Vagina (tissue), 2 donors: Measurements from ENCODE around the gene FXN. TPM values are rescaled to one million over a fixed set of nuclear protein-coding genes. Genes with fewer than 3 reads are reported as not detected.

ENCODE experiments used
- DNase-seq, 2 donors: peaks; one replicate each; pipeline ENCODE4 v3.0.0-alpha.2; 2017; ENCODE audit errors: extremely low spot score in 2 of 2
- H3K27ac ChIP-seq: fragments of 200-600 bp; sonication (generic); one replicate; pipeline ENCODE4 v1.5.1; 2019
- H3K27me3 ChIP-seq: fragments of 200-600 bp; sonication (generic); one replicate; pipeline ENCODE4 v1.5.1; 2019
- H3K36me3 ChIP-seq, 2 donors: fragments of 200-600 bp; sonication (generic); one replicate each; pipeline ENCODE4 v1.5.1; 2017 to 2019
- H3K4me1 ChIP-seq: fragments of 200-600 bp; sonication (generic); one replicate; pipeline ENCODE4 v1.5.1; 2019
- H3K4me3 ChIP-seq, 2 donors: fragments of 200-600 bp; sonication (generic); 1 replicate in 1 of 2; 2 replicates in 1 of 2; pipeline ENCODE4 v1.5.1; 2016 to 2019
- H3K9me3 ChIP-seq: fragments of 200-600 bp; sonication (generic); one replicate; pipeline ENCODE4 v1.5.1; 2019
- POLR2A ChIP-seq, 2 donors: fragments of 450-650 bp; IDR thresholded peaks; one replicate each; pipeline ENCODE4 v1.6.1; 2017; ENCODE audit warnings: antibody characterized with exemption in 2 of 2, mild to moderate bottlenecking in 2 of 2, moderate library complexity in 2 of 2
- POLR2AphosphoS5 ChIP-seq, 2 donors: sonication (generic); formaldehyde crosslinking; IDR thresholded peaks; one replicate each; pipeline ENCODE4 v1.9.0; 2017; ENCODE audit warnings: antibody characterized with exemption in 2 of 2, mild to moderate bottlenecking in 2 of 2, low read depth in 1 of 2; ENCODE audit not compliant: insufficient read depth in 1 of 2
- intact Hi-C: fragments of 100-400 bp; cut with DNase I; formaldehyde crosslinking; loops from one replicate; pipeline ENCODE4 v1.15.1; 2023
- total RNA-seq: library from RNA; depleted of rRNA; stranded (reverse); fragments of >200 nt; gene quantifications from one replicate; pipeline ENCODE4 v1.2.3, GENCODE V29; 2016
- TF ChIP-seq, protein P1 (sequence below), 3 experiments: fragments of 450-650 bp in 2 of 3; fragments of 200-600 bp in 1 of 3; sonication (generic) in 1 of 3; IDR thresholded peaks; one replicate each; pipeline ENCODE4 v1.5.1; 2017 to 2019; ENCODE audit warnings: antibody characterized with exemption in 3 of 3, mild to moderate bottlenecking in 2 of 3, moderate library complexity in 2 of 3

FXN gene
- total RNA-seq, 1 donor from 2014 or later = 11.8 TPM

DNA sequence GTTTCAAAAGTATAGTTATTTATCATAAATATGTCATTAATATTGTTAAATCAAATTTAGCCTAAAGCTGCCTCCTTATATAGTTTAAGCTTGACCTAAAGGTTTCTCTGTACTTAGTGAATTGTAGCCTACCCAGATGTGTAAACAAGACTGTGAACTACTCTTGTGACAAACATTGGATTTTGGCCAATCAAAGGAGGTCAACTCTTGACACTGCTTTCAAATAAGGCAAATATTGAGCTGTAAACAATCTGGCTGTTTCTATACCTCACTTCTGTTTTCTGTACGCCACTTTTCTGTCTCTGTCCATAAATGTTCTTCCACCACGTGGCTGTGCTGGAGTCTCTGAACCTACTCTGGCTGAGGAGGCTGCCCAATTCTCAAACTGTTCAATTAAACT is 51.2 kb downstream of the FXN start:
- H3K4me3 ChIP-seq = no peak overlapping the region
- no peak overlapping the region for H3K27ac ChIP-seq
- H3K4me1 ChIP-seq = peaks cover 7% of the 10 kb centered on the region
- no peaks in the 10 kb centered on the region for H3K9me3 ChIP-seq
- TF ChIP-seq POLR2A (IDR thresholded peaks at IDR 0.05) (no peak), POLR2AphosphoS5 (IDR thresholded peaks at IDR 0.05; ENCODE audit: insufficient read depth in 1 of 2, low read depth in 1 of 2) (no peak)
- TF ChIP-seq, protein P1, sequence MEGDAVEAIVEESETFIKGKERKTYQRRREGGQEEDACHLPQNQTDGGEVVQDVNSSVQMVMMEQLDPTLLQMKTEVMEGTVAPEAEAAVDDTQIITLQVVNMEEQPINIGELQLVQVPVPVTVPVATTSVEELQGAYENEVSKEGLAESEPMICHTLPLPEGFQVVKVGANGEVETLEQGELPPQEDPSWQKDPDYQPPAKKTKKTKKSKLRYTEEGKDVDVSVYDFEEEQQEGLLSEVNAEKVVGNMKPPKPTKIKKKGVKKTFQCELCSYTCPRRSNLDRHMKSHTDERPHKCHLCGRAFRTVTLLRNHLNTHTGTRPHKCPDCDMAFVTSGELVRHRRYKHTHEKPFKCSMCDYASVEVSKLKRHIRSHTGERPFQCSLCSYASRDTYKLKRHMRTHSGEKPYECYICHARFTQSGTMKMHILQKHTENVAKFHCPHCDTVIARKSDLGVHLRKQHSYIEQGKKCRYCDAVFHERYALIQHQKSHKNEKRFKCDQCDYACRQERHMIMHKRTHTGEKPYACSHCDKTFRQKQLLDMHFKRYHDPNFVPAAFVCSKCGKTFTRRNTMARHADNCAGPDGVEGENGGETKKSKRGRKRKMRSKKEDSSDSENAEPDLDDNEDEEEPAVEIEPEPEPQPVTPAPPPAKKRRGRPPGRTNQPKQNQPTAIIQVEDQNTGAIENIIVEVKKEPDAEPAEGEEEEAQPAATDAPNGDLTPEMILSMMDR (IDR thresholded peaks at IDR 0.05) = no peak
- no peak for DNase-seq
- H3K27me3 ChIP-seq = no peaks in the 10 kb centered on the region
- no peaks in the 10 kb centered on the region for H3K36me3 ChIP-seq
- intact Hi-C loops = no loop called here

DNA sequence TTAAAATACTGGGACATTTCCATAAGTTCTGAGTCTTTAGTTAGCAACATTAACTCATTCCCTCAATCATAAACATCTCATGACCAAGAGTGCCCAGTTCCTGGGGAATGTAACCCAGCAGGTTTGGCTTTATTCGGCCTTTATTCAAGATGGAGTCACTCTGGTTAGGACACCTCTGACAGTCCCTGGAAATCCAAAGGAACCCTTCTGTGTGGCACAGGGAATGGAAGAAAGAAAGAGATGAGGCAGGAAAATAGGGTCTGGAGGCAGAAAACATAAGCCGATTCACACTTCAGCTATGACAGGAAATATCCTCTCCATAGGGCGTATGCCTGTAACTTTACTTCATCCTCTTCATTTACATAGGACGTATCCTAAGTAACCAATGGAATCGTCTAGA is 53.5 kb downstream of the FXN start:
- Histone ChIP-seq H3K4me3 (no peak overlapping the region), H3K27ac (no peak overlapping the region), H3K36me3 (no peaks in the 10 kb centered on the region), H3K4me1 (peaks cover 7% of the 10 kb centered on the region), H3K9me3 (no peaks in the 10 kb centered on the region), H3K27me3 (no peaks in the 10 kb centered on the region)
- intact Hi-C loops = no loop called here
- TF ChIP-seq POLR2AphosphoS5 (IDR thresholded peaks at IDR 0.05; ENCODE audit: insufficient read depth in 1 of 2, low read depth in 1 of 2) (no peak), POLR2A (IDR thresholded peaks at IDR 0.05) (no peak)
- TF ChIP-seq, protein P1 (IDR thresholded peaks at IDR 0.05) = no peak
- DNase-seq = no peak

DNA sequence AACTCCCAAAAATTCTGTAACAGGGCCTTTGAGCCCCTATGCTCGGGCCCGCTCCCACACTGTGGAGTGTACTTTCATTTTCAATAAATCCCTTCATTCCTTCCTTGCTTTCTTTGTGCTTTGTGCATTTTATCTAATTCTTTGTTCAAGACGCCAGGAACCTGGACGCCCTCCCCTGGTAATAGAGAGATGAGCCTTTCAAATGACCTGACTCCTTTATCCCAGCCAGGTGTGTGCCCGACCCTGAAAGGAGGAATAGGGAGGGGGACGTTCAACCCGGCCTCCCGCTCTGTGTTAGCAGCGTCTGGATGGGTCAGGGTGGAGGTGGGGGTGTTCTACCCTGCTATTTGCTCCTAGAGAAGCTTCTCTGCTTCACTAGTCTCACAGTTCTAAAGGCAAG is 53.9 kb downstream of the FXN start:
- no peaks in the 10 kb centered on the region for H3K27me3 ChIP-seq
- TF ChIP-seq, protein P1 (IDR thresholded peaks at IDR 0.05) = no peak
- TF ChIP-seq POLR2AphosphoS5 (IDR thresholded peaks at IDR 0.05; ENCODE audit: insufficient read depth in 1 of 2, low read depth in 1 of 2) = no peak
- TF ChIP-seq POLR2A (IDR thresholded peaks at IDR 0.05) = no peak
- H3K4me3 ChIP-seq = no peak overlapping the region
- no peak overlapping the region for H3K27ac ChIP-seq
- DNase-seq = no peak
- no peaks in the 10 kb centered on the region for H3K36me3 ChIP-seq
- intact Hi-C loops = no loop called here
- peaks cover 7% of the 10 kb centered on the region for H3K4me1 ChIP-seq
- no peaks in the 10 kb centered on the region for H3K9me3 ChIP-seq

DNA sequence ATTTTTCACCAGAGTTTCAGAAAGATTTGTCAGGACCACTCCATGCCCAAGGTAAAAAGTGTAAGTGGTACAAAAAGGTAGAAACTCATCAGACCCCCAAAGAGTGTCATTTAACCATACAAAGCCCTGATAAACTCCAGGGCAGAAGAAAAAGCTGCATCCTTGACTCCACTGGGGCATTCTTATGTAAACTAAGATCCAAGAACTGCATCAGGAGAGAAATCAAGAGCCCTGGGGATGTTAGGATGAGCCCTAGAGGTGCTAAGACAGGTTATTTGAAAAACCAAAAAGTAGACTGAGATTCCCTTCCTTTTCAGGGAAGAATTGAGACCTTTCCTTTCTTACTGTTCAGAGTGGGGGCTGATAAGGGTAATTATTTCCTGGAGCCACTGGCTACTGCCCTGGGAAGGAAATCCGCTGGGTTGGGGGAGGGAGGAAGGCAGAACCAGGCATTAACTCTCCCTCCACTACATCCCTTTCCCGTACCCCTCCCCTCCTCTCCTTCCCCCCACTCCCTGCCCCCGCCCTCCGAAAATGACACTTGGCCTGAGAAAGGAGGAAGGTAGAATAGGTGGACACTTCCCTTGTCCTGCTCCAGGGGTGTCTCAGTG is 54.7 kb downstream of the FXN start:
- Histone ChIP-seq H3K27me3 (no peaks in the 10 kb centered on the region), H3K27ac (no peak overlapping the region), H3K36me3 (no peaks in the 10 kb centered on the region), H3K9me3 (no peaks in the 10 kb centered on the region), H3K4me3 (no peak overlapping the region), H3K4me1 (peaks cover 7% of the 10 kb centered on the region)
- TF ChIP-seq, protein P1 (IDR thresholded peaks at IDR 0.05) = no peak
- TF ChIP-seq POLR2A (IDR thresholded peaks at IDR 0.05) = no peak
- TF ChIP-seq POLR2AphosphoS5 (IDR thresholded peaks at IDR 0.05; ENCODE audit: insufficient read depth in 1 of 2, low read depth in 1 of 2) = no peak
- no peak for DNase-seq
- intact Hi-C loops = no loop called here

DNA sequence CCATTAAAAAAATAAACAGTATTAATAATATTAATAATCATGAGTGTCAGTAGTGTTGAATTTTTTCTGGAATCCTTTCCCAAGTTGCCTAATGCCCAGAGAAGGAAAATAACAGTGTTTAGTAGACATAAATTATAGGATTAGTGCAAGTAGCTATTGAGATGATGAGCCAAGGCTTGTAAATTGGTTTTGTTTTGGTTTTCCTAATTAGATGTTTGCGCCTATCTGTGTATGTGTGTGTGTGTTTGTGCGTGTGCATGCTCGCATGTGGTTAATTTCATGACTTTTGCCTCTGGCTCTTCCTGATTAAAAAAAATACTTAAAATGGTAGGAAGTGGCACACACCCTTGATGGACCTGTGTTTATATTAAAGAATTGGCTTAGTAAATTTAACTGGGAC is 55.4 kb downstream of the FXN start:
- intact Hi-C loops = no loop called here
- no peaks in the 10 kb centered on the region for H3K9me3 ChIP-seq
- DNase-seq = no peak
- H3K36me3 ChIP-seq = no peaks in the 10 kb centered on the region
- TF ChIP-seq POLR2A (IDR thresholded peaks at IDR 0.05) = no peak
- peak in 1 of 2 donors; percentile 14 for TF ChIP-seq POLR2AphosphoS5 (IDR thresholded peaks at IDR 0.05; ENCODE audit: insufficient read depth in 1 of 2, low read depth in 1 of 2)
- H3K4me1 ChIP-seq = peaks cover 7% of the 10 kb centered on the region
- no peaks in the 10 kb centered on the region for H3K27me3 ChIP-seq
- no peak overlapping the region for H3K27ac ChIP-seq
- H3K4me3 ChIP-seq = no peak overlapping the region
